ENCODE measurements around the gene PLEKHH1. TPM values are rescaled to one million over a fixed set of nuclear protein-coding genes. Genes with fewer than 3 reads are reported as not detected.

The PLEKHH1 gene
- total and polyA plus RNA-seq, 9 of the 15 experiments (the other 6 are each of a cell fraction or from before 2014, with no cell fraction given): 0.76 to 5.9 (median 2.9) TPM

GRCh38 chr14:67583711-67584644 lies 50.9 kb downstream of the PLEKHH1 start (continued):
- no peak for TF ChIP-seq KDM1A (IDR thresholded peaks at IDR 0.05)
- no peak for TF ChIP-seq SMARCB1 (IDR thresholded peaks at IDR 0.05; ENCODE audit: insufficient read length, low read depth)
- no peak for TF ChIP-seq GTF2E2 (tag; IDR thresholded peaks at IDR 0.05)
- TF ChIP-seq, protein P1, sequence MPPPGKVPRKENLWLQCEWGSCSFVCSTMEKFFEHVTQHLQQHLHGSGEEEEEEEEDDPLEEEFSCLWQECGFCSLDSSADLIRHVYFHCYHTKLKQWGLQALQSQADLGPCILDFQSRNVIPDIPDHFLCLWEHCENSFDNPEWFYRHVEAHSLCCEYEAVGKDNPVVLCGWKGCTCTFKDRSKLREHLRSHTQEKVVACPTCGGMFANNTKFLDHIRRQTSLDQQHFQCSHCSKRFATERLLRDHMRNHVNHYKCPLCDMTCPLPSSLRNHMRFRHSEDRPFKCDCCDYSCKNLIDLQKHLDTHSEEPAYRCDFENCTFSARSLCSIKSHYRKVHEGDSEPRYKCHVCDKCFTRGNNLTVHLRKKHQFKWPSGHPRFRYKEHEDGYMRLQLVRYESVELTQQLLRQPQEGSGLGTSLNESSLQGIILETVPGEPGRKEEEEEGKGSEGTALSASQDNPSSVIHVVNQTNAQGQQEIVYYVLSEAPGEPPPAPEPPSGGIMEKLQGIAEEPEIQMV (tag; conservative IDR thresholded peaks at IDR 0.05; ENCODE audit: low read depth): no peak
- TF ChIP-seq CAMTA2 (CRISPR knock-in tag; conservative IDR thresholded peaks at IDR 0.05): no peak
- TF ChIP-seq ZNF174 (CRISPR knock-in tag; IDR thresholded peaks at IDR 0.05): no peak
- TF ChIP-seq RAD21 (CRISPR knock-in tag; conservative IDR thresholded peaks at IDR 0.05 in 1 of 2, IDR thresholded peaks at IDR 0.05 in 1 of 2): peak; percentile 90 to 94
- no peak for TF ChIP-seq CEBPZ (IDR thresholded peaks at IDR 0.05; ENCODE audit: borderline replicate concordance, low read depth, low read length)
- TF ChIP-seq, protein P2, sequence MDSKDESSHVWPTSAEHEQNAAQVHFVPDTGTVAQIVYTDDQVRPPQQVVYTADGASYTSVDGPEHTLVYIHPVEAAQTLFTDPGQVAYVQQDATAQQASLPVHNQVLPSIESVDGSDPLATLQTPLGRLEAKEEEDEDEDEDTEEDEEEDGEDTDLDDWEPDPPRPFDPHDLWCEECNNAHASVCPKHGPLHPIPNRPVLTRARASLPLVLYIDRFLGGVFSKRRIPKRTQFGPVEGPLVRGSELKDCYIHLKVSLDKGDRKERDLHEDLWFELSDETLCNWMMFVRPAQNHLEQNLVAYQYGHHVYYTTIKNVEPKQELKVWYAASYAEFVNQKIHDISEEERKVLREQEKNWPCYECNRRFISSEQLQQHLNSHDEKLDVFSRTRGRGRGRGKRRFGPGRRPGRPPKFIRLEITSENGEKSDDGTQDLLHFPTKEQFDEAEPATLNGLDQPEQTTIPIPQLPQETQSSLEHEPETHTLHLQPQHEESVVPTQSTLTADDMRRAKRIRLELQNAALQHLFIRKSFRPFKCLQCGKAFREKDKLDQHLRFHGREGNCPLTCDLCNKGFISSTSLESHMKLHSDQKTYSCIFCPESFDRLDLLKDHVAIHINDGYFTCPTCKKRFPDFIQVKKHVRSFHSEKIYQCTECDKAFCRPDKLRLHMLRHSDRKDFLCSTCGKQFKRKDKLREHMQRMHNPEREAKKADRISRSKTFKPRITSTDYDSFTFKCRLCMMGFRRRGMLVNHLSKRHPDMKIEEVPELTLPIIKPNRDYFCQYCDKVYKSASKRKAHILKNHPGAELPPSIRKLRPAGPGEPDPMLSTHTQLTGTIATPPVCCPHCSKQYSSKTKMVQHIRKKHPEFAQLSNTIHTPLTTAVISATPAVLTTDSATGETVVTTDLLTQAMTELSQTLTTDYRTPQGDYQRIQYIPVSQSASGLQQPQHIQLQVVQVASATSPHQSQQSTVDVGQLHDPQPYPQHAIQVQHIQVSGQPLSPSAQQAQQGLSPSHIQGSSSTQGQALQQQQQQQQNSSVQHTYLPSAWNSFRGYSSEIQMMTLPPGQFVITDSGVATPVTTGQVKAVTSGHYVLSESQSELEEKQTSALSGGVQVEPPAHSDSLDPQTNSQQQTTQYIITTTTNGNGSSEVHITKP (IDR thresholded peaks at IDR 0.05; ENCODE audit: partially characterized antibody): peak; percentile 18
- TF ChIP-seq KLF16 (IDR thresholded peaks at IDR 0.05): no peak
- no peak for TF ChIP-seq ZNF212 (CRISPR knock-in tag; IDR thresholded peaks at IDR 0.05)
- no peak for TF ChIP-seq CHD2 (IDR thresholded peaks at IDR 0.05; ENCODE audit: low read depth, low read length)
- TF ChIP-seq, protein P3, sequence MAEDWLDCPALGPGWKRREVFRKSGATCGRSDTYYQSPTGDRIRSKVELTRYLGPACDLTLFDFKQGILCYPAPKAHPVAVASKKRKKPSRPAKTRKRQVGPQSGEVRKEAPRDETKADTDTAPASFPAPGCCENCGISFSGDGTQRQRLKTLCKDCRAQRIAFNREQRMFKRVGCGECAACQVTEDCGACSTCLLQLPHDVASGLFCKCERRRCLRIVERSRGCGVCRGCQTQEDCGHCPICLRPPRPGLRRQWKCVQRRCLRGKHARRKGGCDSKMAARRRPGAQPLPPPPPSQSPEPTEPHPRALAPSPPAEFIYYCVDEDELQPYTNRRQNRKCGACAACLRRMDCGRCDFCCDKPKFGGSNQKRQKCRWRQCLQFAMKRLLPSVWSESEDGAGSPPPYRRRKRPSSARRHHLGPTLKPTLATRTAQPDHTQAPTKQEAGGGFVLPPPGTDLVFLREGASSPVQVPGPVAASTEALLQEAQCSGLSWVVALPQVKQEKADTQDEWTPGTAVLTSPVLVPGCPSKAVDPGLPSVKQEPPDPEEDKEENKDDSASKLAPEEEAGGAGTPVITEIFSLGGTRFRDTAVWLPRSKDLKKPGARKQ (CRISPR knock-in tag; IDR thresholded peaks at IDR 0.05): no peak
- peak; percentile 93 for TF ChIP-seq SMC3 (conservative IDR thresholded peaks at IDR 0.05; ENCODE audit: insufficient read depth, low read depth, low read length)

Measured in K562 (cell line).